ENCODE measurements around the gene UGT1A3.

The UGT1A3 gene

GRCh38 chr2:233819884-233820773, 91.3 kb downstream of the UGT1A3 start:
- DNase-seq: no peak

GRCh38 chr2:233820774-233821105, 91.9 kb downstream of the UGT1A3 start:
- no peak for DNase-seq

- DNase-seq: no peak
Measured at GRCh38 chr2:233821196-233821595, 92.4 kb downstream of the UGT1A3 start.

- no peak for DNase-seq
Measured at GRCh38 chr2:233821709-233822100, 92.9 kb downstream of the UGT1A3 start.

GRCh38 chr2:233822101-233822771, 93.4 kb downstream of the UGT1A3 start:
- no peak for DNase-seq

All from inflammatory macrophage treated with lipopolysaccharide for 4 hours (primary cell).